GM19025 (cell line): Measurements from ENCODE around the gene BPGM.
A peak's percentile ranks its signal among the peaks of the same experiment; 100 is the strongest.
"Not testable (repeated sequence)": the region's sequence is repeated elsewhere in the genome, so short reads cannot be mapped to it uniquely, and the experiment has no call there.

Source experiments
- ATAC-seq: cut with Tn5 transposase; IDR thresholded peaks from one replicate; pipeline ENCODE4 v1.9.1; 2021; ENCODE audit warnings: mild to moderate bottlenecking, low read depth, moderate library complexity; ENCODE audit not compliant: unreplicated experiment

Gene BPGM

GRCh38 chr7:134662166-134662870 is 15.7 kb downstream of the BPGM start:
- no peak for ATAC-seq

DNA sequence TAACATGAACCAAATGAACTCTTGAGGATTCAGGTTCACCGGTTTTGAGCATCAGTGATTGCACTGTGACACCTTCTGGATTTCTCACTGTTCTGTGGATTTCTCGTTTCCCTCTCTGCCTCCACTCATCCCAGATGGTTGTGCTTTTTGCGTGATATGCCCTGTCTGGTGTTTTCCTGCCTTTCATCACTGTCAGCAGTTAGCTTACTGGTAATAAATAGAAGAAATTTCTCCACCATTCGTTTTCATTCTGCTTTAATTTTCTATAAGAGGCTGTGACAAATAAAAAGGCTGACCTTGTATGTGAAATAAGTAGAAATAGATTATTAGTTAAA is 16.2 kb downstream of the BPGM start:
- no peak for ATAC-seq

- not testable (repeated sequence) for ATAC-seq
These were observed 18.4 kb downstream of the BPGM start for GRCh38 chr7:134665045-134665444.

GRCh38 chr7:134667899-134668298 is 21.2 kb downstream of the BPGM start:
- ATAC-seq, result no peak

- no peak for ATAC-seq
These were observed 22.7 kb downstream of the BPGM start for GRCh38 chr7:134669388-134669787.

- peak; percentile 69 for ATAC-seq
These were observed 23.3 kb downstream of the BPGM start for GRCh38 chr7:134669845-134670373.

- ATAC-seq, result no peak
These were observed 25.0 kb downstream of the BPGM start for GRCh38 chr7:134671609-134672008.

DNA sequence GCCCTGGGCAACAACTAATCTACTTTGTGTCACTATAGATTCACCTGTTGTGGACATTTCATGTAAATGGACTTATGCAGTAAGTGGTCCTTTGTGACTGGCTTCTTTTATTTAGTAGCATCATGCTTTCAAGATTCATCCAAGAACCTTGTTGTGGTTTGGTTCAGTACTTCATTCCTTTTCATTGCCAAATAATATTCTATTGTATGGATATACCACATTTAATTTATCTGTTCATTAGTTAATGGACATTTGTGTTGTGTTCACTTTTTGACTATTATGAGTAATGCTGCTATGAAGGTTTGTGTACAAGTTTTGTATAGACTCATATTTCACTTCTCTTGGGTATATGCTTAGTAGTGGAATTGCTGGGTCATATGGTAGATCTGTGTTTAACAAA is 27.8 kb downstream of the BPGM start:
- ATAC-seq, result no peak

DNA sequence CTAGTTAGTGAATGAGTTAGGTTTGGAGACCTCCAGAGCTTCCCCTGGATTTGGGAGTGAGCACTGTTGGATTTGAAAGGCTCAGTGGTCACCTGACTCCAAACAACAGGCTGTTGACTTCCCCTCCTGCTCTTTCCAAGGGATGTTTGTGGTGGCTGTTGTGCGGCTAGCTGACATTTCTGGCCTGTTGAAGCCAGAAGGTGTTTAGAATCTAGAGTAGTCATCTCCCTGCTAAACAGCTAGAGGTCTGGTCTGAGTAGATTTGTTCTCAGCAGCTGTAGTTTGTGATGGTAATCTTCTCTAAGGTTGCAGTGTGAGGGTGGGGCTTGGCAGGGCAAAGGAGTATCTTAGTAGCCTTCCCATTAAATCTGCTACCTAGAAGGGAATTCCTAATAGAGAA is 30.1 kb downstream of the BPGM start:
- ATAC-seq, result no peak

DNA sequence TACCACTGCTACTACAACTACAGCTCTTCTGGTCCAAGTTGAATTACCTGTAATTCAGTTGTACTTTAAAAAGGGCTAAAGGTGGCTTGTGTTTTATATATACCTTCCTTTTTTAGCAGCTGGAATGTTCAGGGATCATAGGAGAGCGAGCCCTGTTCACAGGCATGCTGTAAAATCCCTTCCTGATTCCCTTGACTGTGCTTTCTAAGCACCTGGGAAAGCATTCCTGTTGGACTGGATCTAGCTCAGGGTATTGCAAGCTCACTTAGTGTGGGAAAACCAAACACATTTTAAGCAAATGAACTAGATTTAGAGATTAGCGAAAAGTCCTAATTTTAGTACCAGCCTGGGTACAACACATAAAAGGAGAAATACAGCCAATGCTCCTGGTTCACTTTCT is 31.5 kb downstream of the BPGM start:
- ATAC-seq, result no peak

GRCh38 chr7:134679006-134679405 is 32.4 kb downstream of the BPGM start:
- no peak for ATAC-seq

GRCh38 chr7:134684165-134684564 is 37.5 kb downstream of the BPGM start:
- ATAC-seq, result no peak

DNA sequence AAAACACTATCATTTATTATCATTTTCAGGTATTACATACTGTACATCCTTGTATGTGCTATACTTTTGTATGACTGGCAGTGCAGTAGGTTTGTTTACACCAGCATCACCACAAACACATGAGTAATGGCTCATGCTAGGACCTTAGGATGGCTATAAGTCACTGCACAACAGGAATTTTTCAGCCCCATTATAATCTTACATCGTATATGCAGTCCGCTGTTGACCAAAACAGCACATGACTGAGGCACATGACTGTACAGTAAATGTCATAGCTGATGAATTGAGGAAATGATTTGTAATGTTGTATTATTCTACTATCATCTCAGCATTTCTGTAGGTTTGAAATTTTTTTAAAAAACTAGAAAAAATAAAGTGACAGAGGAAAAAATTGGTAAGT is 38.6 kb downstream of the BPGM start:
- ATAC-seq, result no peak

DNA sequence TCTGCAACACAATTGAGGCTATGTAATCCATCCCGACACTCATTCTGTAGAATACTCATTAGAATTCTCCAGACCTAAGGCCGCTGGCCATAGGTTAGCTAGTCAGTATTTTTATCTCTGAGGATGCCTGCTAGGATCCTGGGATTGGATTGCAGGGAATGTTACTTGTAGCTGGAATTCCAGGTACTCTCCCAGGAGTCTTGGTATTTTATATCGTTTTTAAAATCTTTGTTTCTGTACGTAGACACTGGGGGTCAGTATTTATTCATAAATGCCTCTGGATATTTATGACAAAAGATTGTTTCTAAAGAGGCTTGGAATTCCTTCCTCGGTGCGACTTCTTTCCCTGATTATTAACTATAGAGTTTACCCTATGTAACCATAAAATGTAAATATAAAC is 40.1 kb downstream of the BPGM start:
- no peak for ATAC-seq

- not testable (repeated sequence) for ATAC-seq
These were observed 42.9 kb downstream of the BPGM start for GRCh38 chr7:134689550-134689949.

DNA sequence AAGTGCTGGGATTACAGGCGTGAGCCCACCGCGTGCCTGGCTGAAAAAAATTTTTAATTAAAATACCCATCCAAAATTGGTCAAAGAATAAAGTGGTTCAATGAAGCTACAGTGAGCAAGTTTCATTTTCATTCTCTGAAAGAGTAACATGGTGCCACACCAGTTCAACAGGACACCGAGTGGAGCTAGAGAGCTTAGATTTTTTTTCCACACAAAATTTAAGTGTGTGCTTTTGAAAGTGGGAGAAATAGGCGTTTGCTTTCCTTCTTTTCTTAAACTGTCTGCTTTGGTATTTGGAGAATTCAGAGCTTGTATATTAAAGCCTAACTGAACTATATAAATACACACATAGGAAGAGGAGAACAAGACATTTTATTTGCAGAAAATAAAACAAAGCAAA is 43.4 kb downstream of the BPGM start:
- no peak for ATAC-seq

DNA sequence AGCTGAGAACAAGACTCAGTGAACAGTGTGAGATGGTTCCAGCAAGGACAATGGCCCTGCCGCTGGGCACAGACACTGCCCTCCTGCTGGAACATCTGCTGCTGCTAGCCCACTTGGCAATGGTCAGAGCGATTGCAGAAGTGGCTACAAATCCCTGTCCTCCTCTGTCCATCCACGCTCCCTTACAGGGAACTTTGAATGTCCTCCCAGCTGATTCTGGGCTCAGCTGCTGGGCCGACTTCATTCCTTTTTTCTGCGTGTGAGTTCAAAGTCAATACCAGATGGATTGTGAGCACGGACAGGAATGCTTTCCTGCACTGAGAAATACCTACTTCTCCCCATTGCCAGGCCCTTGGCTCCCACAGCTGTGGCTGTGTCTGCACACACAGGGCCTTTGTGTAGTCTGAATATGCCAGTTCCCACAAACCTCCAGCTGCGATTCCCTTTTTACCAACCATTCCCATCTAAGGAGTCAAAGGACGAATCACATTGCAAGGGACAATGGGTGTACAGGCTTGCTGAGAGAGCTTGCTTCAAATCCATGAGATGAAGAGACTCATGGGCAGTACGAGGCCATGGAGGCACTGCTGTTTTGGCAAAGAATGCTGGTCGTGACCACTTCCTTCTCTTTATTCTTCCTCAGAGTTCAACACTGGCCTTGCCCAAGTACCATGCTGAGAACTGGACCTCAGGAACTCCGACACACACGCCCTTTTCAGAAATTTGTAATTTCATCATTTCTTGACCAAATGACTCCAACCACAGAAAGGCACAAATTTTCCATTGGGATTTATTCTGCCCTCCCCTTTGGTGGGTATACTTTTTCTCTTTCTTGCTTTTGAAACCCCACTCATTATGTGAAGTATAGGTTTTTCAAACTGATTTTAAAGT is 44.2 kb downstream of the BPGM start:
- no peak for ATAC-seq

- ATAC-seq, result no peak
These were observed 45.1 kb downstream of the BPGM start for GRCh38 chr7:134691546-134692343.

GRCh38 chr7:134692344-134692705 is 45.7 kb downstream of the BPGM start:
- ATAC-seq, result no peak

GRCh38 chr7:134693256-134693655 is 46.6 kb downstream of the BPGM start:
- no peak for ATAC-seq

DNA sequence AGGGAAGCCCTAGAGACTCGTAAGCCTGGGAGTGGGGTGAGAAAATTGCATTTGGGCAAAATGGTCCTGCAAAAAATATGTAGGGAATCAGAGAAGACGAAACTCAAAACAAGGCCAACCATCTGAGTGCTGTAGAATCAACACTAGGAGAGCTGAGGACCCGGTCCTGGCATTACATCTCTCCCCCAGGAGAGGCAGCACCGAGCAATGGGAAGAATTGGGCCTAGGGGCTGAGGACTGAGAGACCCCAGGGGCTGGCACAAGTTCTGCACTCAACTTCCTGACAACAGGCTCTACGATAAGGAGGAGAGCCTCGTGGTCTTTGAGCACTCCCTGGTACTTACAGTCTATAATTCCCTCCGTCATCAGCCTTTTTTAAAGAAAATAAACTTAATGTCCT is 47.6 kb downstream of the BPGM start:
- ATAC-seq, result no peak
